ENCODE results near the gene MYCBP. TPM values are rescaled to one million over a fixed set of nuclear protein-coding genes. Genes with fewer than 3 reads are reported as not detected.

The MYCBP gene
- total RNA-seq, 1 experiment from 2014 or later, result 17.4 TPM

GRCh38 chr1:38888423-38889333 is 15.5 kb upstream of the MYCBP start:
- Histone ChIP-seq H3K4me3 (ENCODE audit: low read depth in 2 of 2, low read length in 2 of 2) (no peak overlapping the region), H3K4me1 (ENCODE audit: control insufficient read depth, insufficient read depth, low read length) (no peaks in the 10 kb centered on the region), H3K27me3 (ENCODE audit: control insufficient read depth, insufficient read depth, low read length) (no peaks in the 10 kb centered on the region), H3K9me3 (ENCODE audit: control insufficient read depth, insufficient read depth, low read depth, low read length) (no peaks in the 10 kb centered on the region), H3K27ac (ENCODE audit: low read length) (no peak overlapping the region), H3K36me3 (ENCODE audit: control insufficient read depth, insufficient read depth, low read length) (no peaks in the 10 kb centered on the region)
- POLR2A ChIA-PET, result interaction anchor here (0.6 kb wide), 1 partner anchor 443 kb away, joined by 10 read pairs; no protein-coding TSS in a partner anchor
- CTCF ChIA-PET, result no interaction called here
- in situ Hi-C loops (cut with HindIII; ENCODE audit: low pct_unique_long_range_greater_than_20kb, low sequenced_read_pairs), result no loop called here
- TF ChIP-seq POLR2AphosphoS5 (IDR thresholded peaks at IDR 0.05; ENCODE audit: low read depth, low read length), result no peak
- no peak for TF ChIP-seq REST (IDR thresholded peaks at IDR 0.05; ENCODE audit: insufficient read depth in 1 of 2, low read depth in 2 of 2, low read length in 1 of 2)
- TF ChIP-seq TCF7L2 (IDR thresholded peaks at IDR 0.05; ENCODE audit: low read depth, low read length), result no peak
- no peak for TF ChIP-seq SIN3A (IDR thresholded peaks at IDR 0.05; ENCODE audit: borderline replicate concordance, insufficient read depth, low read depth, low read length)
- no peak for TF ChIP-seq CTCF (IDR thresholded peaks at IDR 0.05)
- intact Hi-C loops (cut with micrococcal nuclease; ENCODE audit: unreplicated experiment), result no loop called here
- BruUV-seq (replicated peaks), result no TSS peak
- DNase-seq (ENCODE audit: low read depth, low spot score), result no peak
- ATAC-seq, result no peak

GRCh38 chr1:38885092-38885491 is 11.9 kb upstream of the MYCBP start:
- no peak for DNase-seq (ENCODE audit: low read depth, low spot score)
- POLR2A ChIA-PET, result no interaction called here
- Histone ChIP-seq H3K27me3 (ENCODE audit: control insufficient read depth, insufficient read depth, low read length) (no peaks in the 10 kb centered on the region), H3K36me3 (ENCODE audit: control insufficient read depth, insufficient read depth, low read length) (no peaks in the 10 kb centered on the region), H3K9me3 (ENCODE audit: control insufficient read depth, insufficient read depth, low read depth, low read length) (no peaks in the 10 kb centered on the region), H3K4me1 (ENCODE audit: control insufficient read depth, insufficient read depth, low read length) (no peaks in the 10 kb centered on the region), H3K4me3 (ENCODE audit: low read depth in 2 of 2, low read length in 2 of 2) (no peak overlapping the region), H3K27ac (ENCODE audit: low read length) (no peak overlapping the region)
- no TSS peak for BruUV-seq (replicated peaks)
- no peak for ATAC-seq
- TF ChIP-seq REST (IDR thresholded peaks at IDR 0.05; ENCODE audit: insufficient read depth in 1 of 2, low read depth in 2 of 2, low read length in 1 of 2) (no peak), CTCF (IDR thresholded peaks at IDR 0.05) (no peak), POLR2AphosphoS5 (IDR thresholded peaks at IDR 0.05; ENCODE audit: low read depth, low read length) (no peak), TCF7L2 (IDR thresholded peaks at IDR 0.05; ENCODE audit: low read depth, low read length) (no peak), SIN3A (IDR thresholded peaks at IDR 0.05; ENCODE audit: borderline replicate concordance, insufficient read depth, low read depth, low read length) (no peak)
- CTCF ChIA-PET, result no interaction called here
- in situ Hi-C loops (cut with HindIII; ENCODE audit: low pct_unique_long_range_greater_than_20kb, low sequenced_read_pairs), result no loop called here
- intact Hi-C loops (cut with micrococcal nuclease; ENCODE audit: unreplicated experiment), result no loop called here
